Keratinocyte (primary cell): ENCODE data around the gene MAP7. TPM values are rescaled to one million over a fixed set of nuclear protein-coding genes. Genes with fewer than 3 reads are reported as not detected.

ENCODE experiments used
- DNase-seq: peaks from one replicate; pipeline ENCODE4 v3.0.0-alpha.2; 2011; ENCODE audit warnings: low read depth, missing footprints, low spot score
- FAIRE-seq: peaks from 2 replicates; lab custom pipeline; 2011; peaks lifted over from hg19 to GRCh38; lab: Jason Lieb, UNC
- H2AFZ ChIP-seq: 2 replicates; pipeline ENCODE4 v1.6.0; 2012; ENCODE audit warnings: low read length, control low read depth, inconsistent platforms; ENCODE audit not compliant: control insufficient read depth
- H3K27ac ChIP-seq: 2 replicates; pipeline ENCODE4 v1.5.1; 2011; ENCODE audit warnings: low read length; ENCODE audit not compliant: control insufficient read depth, insufficient read depth
- H3K27me3 ChIP-seq: 3 replicates; pipeline ENCODE4 v1.6.0; 2011; ENCODE audit warnings: low read length; ENCODE audit not compliant: control insufficient read depth, insufficient read depth; ENCODE audit errors: extremely low read depth
- H3K36me3 ChIP-seq, 2 experiments: 2 replicates in 1 of 2; 3 replicates in 1 of 2; pipeline ENCODE4 v1.5.1; 2011; ENCODE audit warnings: low read length in 2 of 2, mild to moderate bottlenecking in 1 of 2; ENCODE audit not compliant: control insufficient read depth in 2 of 2, insufficient read depth in 2 of 2; ENCODE audit errors: extremely low read depth in 1 of 2
- H3K4me1 ChIP-seq: 3 replicates; pipeline ENCODE4 v1.5.1; 2011; ENCODE audit warnings: low read length; ENCODE audit not compliant: control insufficient read depth, insufficient read depth; ENCODE audit errors: extremely low read depth
- H3K4me2 ChIP-seq: 3 replicates; pipeline ENCODE4 v1.6.0; 2011; ENCODE audit warnings: low read depth, low read length; ENCODE audit not compliant: control insufficient read depth, insufficient read depth; ENCODE audit errors: extremely low read depth
- H3K4me3 ChIP-seq, 3 experiments: fragments of 200-600 bp in 1 of 3; sonication (generic) in 1 of 3; 2 replicates in 2 of 3; 3 replicates in 1 of 3; pipeline ENCODE4 v1.5.1; 2011 to 2016; ENCODE audit warnings: low read length in 3 of 3, mild to moderate bottlenecking in 3 of 3, control low read depth in 2 of 3, inconsistent platforms in 1 of 3, low read depth in 1 of 3, mixed read lengths in 1 of 3, mixed run types in 1 of 3, moderate library complexity in 1 of 3; ENCODE audit not compliant: control insufficient read depth in 2 of 3, insufficient read depth in 2 of 3; ENCODE audit errors: extremely low read depth in 1 of 3
- H3K79me2 ChIP-seq: 2 replicates; pipeline ENCODE4 v1.6.0; 2012; ENCODE audit warnings: low read length; ENCODE audit not compliant: control insufficient read depth, insufficient read depth
- H3K9ac ChIP-seq: 3 replicates; pipeline ENCODE4 v1.6.0; 2011; ENCODE audit warnings: low read length; ENCODE audit not compliant: control insufficient read depth, insufficient read depth; ENCODE audit errors: extremely low read depth
- H3K9me1 ChIP-seq: 3 replicates; pipeline ENCODE4 v1.6.0; 2011; ENCODE audit warnings: low read length; ENCODE audit not compliant: control insufficient read depth, insufficient read depth; ENCODE audit errors: extremely low read depth
- H3K9me3 ChIP-seq: 2 replicates; pipeline ENCODE4 v1.5.1; 2012; ENCODE audit warnings: low read depth, low read length; ENCODE audit not compliant: control insufficient read depth
- H4K20me1 ChIP-seq: 3 replicates; pipeline ENCODE4 v1.6.0; 2011; ENCODE audit warnings: low read length; ENCODE audit not compliant: control insufficient read depth, insufficient read depth; ENCODE audit errors: extremely low read depth
- EZH2 ChIP-seq: IDR thresholded peaks from one replicate; pipeline ENCODE4 v1.6.1; 2012; ENCODE audit warnings: inconsistent platforms, mild to moderate bottlenecking, low read length, moderate library complexity
- dilution Hi-C: fragments of 300-500 bp; cut with MboI; formaldehyde crosslinking; loops from one replicate; pipeline ENCODE4 v1.7.0; 2020; ENCODE audit warnings: low sequenced_read_pairs; ENCODE audit not compliant: extremely low pct_ligation_motif_present
- polyA plus RNA-seq, 5 experiments: library from polyadenylated mRNA; depleted of rRNA in 3 of 5; stranded (reverse) in 3 of 5; stranded (forward) in 1 of 5; unstranded in 1 of 5; fragments of >200 nt; gene quantifications; 1 replicate in 1 of 5; 2 replicates in 3 of 5; 3 replicates in 1 of 5; pipeline versions ENCODE4 v1.2.1 to v1.2.3, GENCODE V29; 2011 to 2012; ENCODE audit warnings: missing spikeins in 2 of 5, low read depth in 1 of 5, low replicate concordance in 1 of 5
- TF ChIP-seq, protein P1 (sequence below), 3 experiments: IDR thresholded peaks in 1 of 3; conservative IDR thresholded peaks in 1 of 3; optimal IDR thresholded peaks in 1 of 3; 2 replicates in 2 of 3; 3 replicates in 1 of 3; pipeline versions ENCODE3 to v1.5.1; 2011; ENCODE audit warnings: low read length in 3 of 3, mild to moderate bottlenecking in 3 of 3, moderate library complexity in 2 of 3, control low read depth in 1 of 3, inconsistent platforms in 1 of 3; ENCODE audit not compliant: insufficient read depth in 2 of 3; ENCODE audit errors: extremely low read depth in 1 of 3

The MAP7 gene
- polyA plus RNA-seq, 1 donor (not counting 4 experiments of a cell fraction or from before 2014, with no cell fraction given): 11.8 TPM

DNA sequence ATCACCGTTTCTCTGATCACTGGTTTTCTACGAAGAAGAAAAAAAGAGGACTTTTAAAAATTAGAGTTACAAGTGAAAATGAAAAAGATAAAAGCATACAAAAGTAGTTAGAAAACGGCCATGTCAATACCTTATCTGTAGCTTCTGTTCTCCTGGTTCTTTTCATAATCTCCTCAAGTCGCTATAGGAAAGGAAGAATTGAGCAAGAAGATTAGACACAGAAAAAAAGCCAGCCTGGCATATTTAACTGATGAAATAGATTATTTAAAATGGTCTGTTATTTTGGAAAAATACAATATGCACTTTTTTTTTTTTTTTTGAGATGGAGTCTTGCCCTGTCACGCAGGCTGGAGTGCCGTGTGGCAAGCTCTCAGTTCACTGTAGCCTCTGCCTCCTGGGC lies 190.4 kb downstream of the MAP7 start:
- TF ChIP-seq EZH2: no peak
- TF ChIP-seq, protein P1, sequence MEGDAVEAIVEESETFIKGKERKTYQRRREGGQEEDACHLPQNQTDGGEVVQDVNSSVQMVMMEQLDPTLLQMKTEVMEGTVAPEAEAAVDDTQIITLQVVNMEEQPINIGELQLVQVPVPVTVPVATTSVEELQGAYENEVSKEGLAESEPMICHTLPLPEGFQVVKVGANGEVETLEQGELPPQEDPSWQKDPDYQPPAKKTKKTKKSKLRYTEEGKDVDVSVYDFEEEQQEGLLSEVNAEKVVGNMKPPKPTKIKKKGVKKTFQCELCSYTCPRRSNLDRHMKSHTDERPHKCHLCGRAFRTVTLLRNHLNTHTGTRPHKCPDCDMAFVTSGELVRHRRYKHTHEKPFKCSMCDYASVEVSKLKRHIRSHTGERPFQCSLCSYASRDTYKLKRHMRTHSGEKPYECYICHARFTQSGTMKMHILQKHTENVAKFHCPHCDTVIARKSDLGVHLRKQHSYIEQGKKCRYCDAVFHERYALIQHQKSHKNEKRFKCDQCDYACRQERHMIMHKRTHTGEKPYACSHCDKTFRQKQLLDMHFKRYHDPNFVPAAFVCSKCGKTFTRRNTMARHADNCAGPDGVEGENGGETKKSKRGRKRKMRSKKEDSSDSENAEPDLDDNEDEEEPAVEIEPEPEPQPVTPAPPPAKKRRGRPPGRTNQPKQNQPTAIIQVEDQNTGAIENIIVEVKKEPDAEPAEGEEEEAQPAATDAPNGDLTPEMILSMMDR (optimal IDR thresholded peaks at IDR 0.05 in 1 of 3, IDR thresholded peaks at IDR 0.05 in 1 of 3, conservative IDR thresholded peaks at IDR 0.05 in 1 of 3; ENCODE audit: extremely low read depth in 1 of 3, insufficient read depth in 2 of 3, low read length in 3 of 3): no peak
- Histone ChIP-seq H3K9me1 (no peaks in the 10 kb centered on the region), H3K4me3 (no peak overlapping the region), H3K9me3 (no peaks in the 10 kb centered on the region), H3K79me2 (no peaks in the 10 kb centered on the region), H3K27me3 (no peaks in the 10 kb centered on the region), H3K9ac (no peak overlapping the region), H2AFZ (no peak overlapping the region), H3K4me2 (no peak overlapping the region), H4K20me1 (no peaks in the 10 kb centered on the region), H3K27ac (no peak overlapping the region), H3K36me3 (peaks cover 14 to 22% of the 10 kb centered on the region in 2 experiments), H3K4me1 (no peaks in the 10 kb centered on the region)
- dilution Hi-C loops: no loop called here
- DNase-seq (no peak), FAIRE-seq (no peak)

DNA sequence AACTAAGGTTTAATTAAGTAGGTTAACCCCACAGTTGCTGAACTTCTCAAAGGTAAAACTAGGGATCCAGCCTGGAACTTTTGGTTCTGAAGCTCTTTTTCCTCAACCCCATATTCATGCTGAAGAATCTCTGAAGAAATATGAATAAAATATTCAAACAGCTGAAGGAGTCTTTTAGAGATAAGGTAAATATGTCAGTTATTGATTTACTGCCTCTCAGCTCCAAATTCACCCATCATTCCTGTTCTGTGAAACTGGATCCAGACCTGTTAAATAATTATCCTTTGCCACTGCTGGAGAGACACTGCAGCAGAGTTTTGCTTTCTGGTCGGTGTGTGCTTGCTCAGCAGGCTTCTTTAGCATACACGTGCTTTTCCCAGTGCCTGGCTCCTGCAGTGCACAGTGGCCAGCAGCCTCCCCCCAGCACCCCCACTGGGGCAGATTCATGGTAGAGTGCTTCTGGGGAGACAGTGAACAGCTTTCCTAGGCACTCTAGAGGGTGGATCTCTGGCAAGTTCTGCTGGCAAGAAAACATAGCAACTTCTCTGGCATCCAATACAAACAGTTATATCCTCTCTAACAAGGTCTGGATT lies 198.6 kb downstream of the MAP7 start:
- Histone ChIP-seq H3K27me3 (no peaks in the 10 kb centered on the region), H3K4me2 (no peak overlapping the region), H3K4me1 (peaks cover 8% of the 10 kb centered on the region), H3K9me1 (no peaks in the 10 kb centered on the region), H3K4me3 (no peak overlapping the region), H3K79me2 (no peaks in the 10 kb centered on the region), H3K36me3 (peaks cover 0 to 1% of the 10 kb centered on the region in 2 experiments), H3K27ac (no peak overlapping the region), H2AFZ (no peak overlapping the region), H4K20me1 (no peaks in the 10 kb centered on the region), H3K9ac (no peak overlapping the region), H3K9me3 (no peaks in the 10 kb centered on the region)
- dilution Hi-C loops: no loop called here
- FAIRE-seq: no peak
- TF ChIP-seq EZH2: no peak
- TF ChIP-seq, protein P1 (optimal IDR thresholded peaks at IDR 0.05 in 1 of 3, IDR thresholded peaks at IDR 0.05 in 1 of 3, conservative IDR thresholded peaks at IDR 0.05 in 1 of 3; ENCODE audit: extremely low read depth in 1 of 3, insufficient read depth in 2 of 3, low read length in 3 of 3): no peak
- DNase-seq: no peak
